A549 treated with AZD9567 at 1 μM for 4 hours (cell line): ENCODE measurements around the gene FAM110A. TPM values are rescaled to one million over a fixed set of nuclear protein-coding genes. Genes with fewer than 3 reads are reported as not detected.

Experiments used
- total RNA-seq: library from RNA; stranded (reverse); fragments of 200-300 nt; extraction: Qiagen RNA extraction; gene quantifications from 5 replicates; pipeline ENCODE4 v1.2.3, GENCODE V29; 2022; ENCODE audit not compliant: insufficient read depth

The FAM110A gene
- 7.2 to 10.0 TPM (median 9.7 TPM) in 5 replicates for total RNA-seq

DNA sequence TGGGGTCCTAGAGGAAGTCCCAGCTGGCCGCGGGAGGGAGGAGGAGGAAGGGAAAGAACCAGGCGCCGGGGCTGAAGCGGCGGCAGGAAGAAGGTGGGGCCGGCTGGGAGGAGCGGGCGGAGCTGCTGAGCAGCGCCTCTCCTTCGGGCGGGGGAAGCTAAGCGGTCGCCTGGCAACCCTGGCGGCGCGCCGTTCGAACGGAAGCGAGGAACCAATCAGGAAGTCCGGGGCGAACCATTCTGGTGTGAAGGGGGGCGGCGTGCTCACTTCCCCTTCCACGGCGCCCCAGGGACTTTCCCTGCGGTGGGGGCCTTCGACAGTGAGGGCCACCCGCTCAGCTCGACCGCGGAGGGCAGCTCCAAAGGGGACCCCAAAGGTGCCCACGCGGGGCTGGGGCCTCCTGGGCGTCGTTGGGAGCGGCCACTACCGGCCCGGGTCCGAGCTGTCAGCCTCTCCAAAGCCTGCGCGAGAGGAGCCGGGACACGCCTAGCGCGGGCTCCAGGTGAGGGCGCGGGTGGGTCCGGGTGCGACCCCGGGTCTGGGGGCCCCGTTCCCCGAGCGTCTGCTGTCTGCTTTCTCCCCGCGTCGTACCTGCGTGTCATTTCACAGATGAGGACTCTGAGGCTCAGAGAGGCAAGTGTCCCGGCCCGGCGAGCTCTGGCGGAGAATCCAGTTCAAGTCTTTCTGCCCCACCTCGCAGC, at the start of gene FAM110A:
Gene FAM110A, plus strand, starts transcription at position 266 of the 701 bp plus-strand sequence. CDS start 11,090 bp downstream, outside the sequence.

Other genes with a start within 250 kb of the FAM110A start
- not detected in 5 replicates for gene TCF15, start 223.4 kb upstream of the FAM110A start, total RNA-seq
- gene SRXN1, start 180.5 kb upstream of the FAM110A start, total RNA-seq = 199 to 270 TPM (median 221 TPM) in 5 replicates
- 0.02 TPM in 2 of 5 replicates, not detected in the others for gene SCRT2, start 157.9 kb upstream of the FAM110A start, total RNA-seq
- gene SLC52A3, start 65.2 kb upstream of the FAM110A start, total RNA-seq = 0.29 to 0.47 TPM (median 0.44 TPM) in 4 of 5 replicates, not detected in the other
- 0.01 to 0.06 TPM (median 0.03 TPM) in 4 of 5 replicates, not detected in the other for gene ANGPT4, start 82.6 kb downstream of the FAM110A start, total RNA-seq
- 0.12 TPM in 1 of 5 replicates, not detected in the others for gene RSPO4, start 168.6 kb downstream of the FAM110A start, total RNA-seq